HepG2 (cell line): Measurements from ENCODE around the gene SLCO2A1. TPM values are rescaled to one million over a fixed set of nuclear protein-coding genes. Genes with fewer than 3 reads are reported as not detected.

Experiments used
- BRD4 ChIP-seq: sonication (generic); formaldehyde crosslinking; IDR thresholded peaks from 2 replicates; pipeline ENCODE4 v1.4.0; 2020; ENCODE audit warnings: missing genetic modification reagents
- DZIP1 ChIP-seq: sonication (generic); formaldehyde crosslinking; IDR thresholded peaks from 2 replicates; pipeline ENCODE4 v1.5.0; 2020; ENCODE audit warnings: mild to moderate bottlenecking, missing genetic modification reagents
- E2F1 ChIP-seq: sonication (generic); formaldehyde crosslinking; IDR thresholded peaks from 2 replicates; pipeline ENCODE4 v1.5.0; 2020; ENCODE audit warnings: missing genetic modification reagents
- IKZF5 ChIP-seq: IDR thresholded peaks from 2 replicates; pipeline ENCODE4 v1.6.1; 2018; ENCODE audit warnings: missing genetic modification reagents, mild to moderate bottlenecking, missing compliant biosample characterization
- JARID2 ChIP-seq: sonication (generic); formaldehyde crosslinking; IDR thresholded peaks from 2 replicates; pipeline ENCODE4 v1.8.1; 2023; ENCODE audit warnings: missing genetic modification reagents, inconsistent platforms; ENCODE audit not compliant: insufficient replicate concordance
- KLF12 ChIP-seq: sonication (generic); formaldehyde crosslinking; IDR thresholded peaks from 2 replicates; pipeline ENCODE4 v1.4.0; 2020; ENCODE audit warnings: missing genetic modification reagents, borderline replicate concordance
- NR2F6 ChIP-seq, 2 experiments: IDR thresholded peaks; 2 replicates each; pipeline ENCODE4 v1.6.1; 2016; ENCODE audit warnings: antibody characterized with exemption in 1 of 2, mild to moderate bottlenecking in 1 of 2
- RAD21 ChIP-seq: fragments of 450-650 bp; formaldehyde crosslinking; IDR thresholded peaks from 2 replicates; pipeline ENCODE4 v1.5.0; 2020; ENCODE audit warnings: mild to moderate bottlenecking
- RBM22 ChIP-seq: fragments of 200-400 bp; formaldehyde crosslinking; optimal IDR thresholded peaks from 2 replicates; pipeline ENCODE3; 2017; ENCODE audit warnings: mild to moderate bottlenecking, low read length, moderate library complexity
- SALL1 ChIP-seq: sonication (generic); formaldehyde crosslinking; IDR thresholded peaks from 2 replicates; pipeline ENCODE4 v1.8.0; 2022; ENCODE audit warnings: mild to moderate bottlenecking, missing genetic modification reagents
- TAF15 ChIP-seq: fragments of 200-400 bp; formaldehyde crosslinking; IDR thresholded peaks from one replicate; pipeline ENCODE4 v1.6.1; 2018; ENCODE audit warnings: mild to moderate bottlenecking, low read depth, low read length; ENCODE audit not compliant: poor library complexity, severe bottlenecking
- TBX2 ChIP-seq: sonication (generic); formaldehyde crosslinking; IDR thresholded peaks from 2 replicates; pipeline ENCODE4 v1.5.0; 2020; ENCODE audit warnings: missing genetic modification reagents, mild to moderate bottlenecking, borderline replicate concordance
- TRIM24 ChIP-seq: sonication (generic); formaldehyde crosslinking; IDR thresholded peaks from 2 replicates; pipeline ENCODE4 v1.8.0; 2022; ENCODE audit warnings: mild to moderate bottlenecking, missing genetic modification reagents
- XRCC5 ChIP-seq: fragments of 200-400 bp; formaldehyde crosslinking; optimal IDR thresholded peaks from 2 replicates; pipeline ENCODE3; 2017; ENCODE audit warnings: mild to moderate bottlenecking, low read length
- ZBED4 ChIP-seq: sonication (generic); formaldehyde crosslinking; IDR thresholded peaks from 2 replicates; pipeline ENCODE4 v1.4.0; 2020; ENCODE audit warnings: missing genetic modification reagents, borderline replicate concordance
- ZNF121 ChIP-seq: sonication (generic); formaldehyde crosslinking; IDR thresholded peaks from 2 replicates; pipeline ENCODE4 v1.5.0; 2020; ENCODE audit warnings: mild to moderate bottlenecking, missing genetic modification reagents
- ZNF24 ChIP-seq: fragments of 450-650 bp; IDR thresholded peaks from 2 replicates; pipeline ENCODE4 v1.6.1; 2017; ENCODE audit warnings: antibody characterized with exemption, mild to moderate bottlenecking
- ZNF382 ChIP-seq: sonication (generic); formaldehyde crosslinking; IDR thresholded peaks from 2 replicates; pipeline ENCODE4 v1.5.0; 2020; ENCODE audit warnings: missing genetic modification reagents, mild to moderate bottlenecking, borderline replicate concordance
- ZNF713 ChIP-seq: sonication (generic); formaldehyde crosslinking; IDR thresholded peaks from 2 replicates; pipeline ENCODE4 v1.4.0; 2020; ENCODE audit warnings: mild to moderate bottlenecking, missing genetic modification reagents
- ZNF777 ChIP-seq: sonication (generic); formaldehyde crosslinking; IDR thresholded peaks from 2 replicates; pipeline ENCODE4 v1.4.0; 2020; ENCODE audit warnings: missing genetic modification reagents
- ZZZ3 ChIP-seq: sonication (generic); formaldehyde crosslinking; IDR thresholded peaks from 2 replicates; pipeline ENCODE4 v1.4.0; 2020; ENCODE audit warnings: missing genetic modification reagents, mild to moderate bottlenecking, borderline replicate concordance
- polyA plus RNA-seq, 8 experiments: library from polyadenylated mRNA; depleted of rRNA in 3 of 8; stranded (reverse) in 7 of 8; unstranded in 1 of 8; fragments of >200 nt; fragmentation: Illumina TruSeq in 4 of 8; extraction: Trizol in 4 of 8; gene quantifications; 2 replicates each; pipeline versions ENCODE4 v1.2.1 to v1.2.3, GENCODE V29; 2011 to 2016; ENCODE audit warnings: low read depth in 4 of 8, missing spikeins in 1 of 8, mixed read lengths in 1 of 8; ENCODE audit not compliant: insufficient read depth in 1 of 8
- total RNA-seq, 5 experiments: library from RNA; depleted of rRNA; stranded (reverse); fragments of >200 nt; fragmentation: Illumina TruSeq; extraction: Trizol; gene quantifications; 2 replicates each; pipeline ENCODE4 v1.2.3, GENCODE V29; 2016; ENCODE audit warnings: low read depth in 1 of 5

The SLCO2A1 gene
- total and polyA plus RNA-seq, 2 of the 13 experiments (the other 11 are each of a cell fraction or from before 2014, with no cell fraction given): 0.04 TPM; not detected in 1

GRCh38 chr3:134039161-134039862 is 9.6 kb upstream of the SLCO2A1 start (continued):
- TF ChIP-seq E2F1 (CRISPR knock-in tag) (no peak), RBM22 (no peak), RAD21 (CRISPR knock-in tag) (peak; percentile 79), DZIP1 (CRISPR knock-in tag) (no peak), ZNF121 (CRISPR knock-in tag) (no peak), XRCC5 (peak; percentile 27), KLF12 (CRISPR knock-in tag) (0 out of 2 replicates have a peak, but pooled peaks have one; percentile 56), IKZF5 (CRISPR knock-in tag) (no peak), SALL1 (peak; percentile 70), TRIM24 (CRISPR knock-in tag) (no peak), TAF15 (no peak), TBX2 (CRISPR knock-in tag) (no peak), BRD4 (no peak), JARID2 (CRISPR knock-in tag) (no peak), ZNF24 (no peak), ZNF777 (CRISPR knock-in tag) (no peak), ZNF713 (no peak), NR2F6 (IDR thresholded peaks at IDR 0.05) (no peak; the same call in 1 of the 2 replicates), NR2F6 (CRISPR knock-in tag; IDR thresholded peaks at IDR 0.05) (peak; percentile 56), ZNF382 (no peak), ZZZ3 (CRISPR knock-in tag) (no peak), ZBED4 (CRISPR knock-in tag) (no peak)
